ENCODE measurements around the gene KIFC1.

Gene KIFC1

GRCh38 chr6:33424855-33425667 is 33.4 kb downstream of the KIFC1 start:
- DNase-seq (ENCODE audit: low read depth in 2 of 3, low spot score in 1 of 3) = no peak

- DNase-seq (ENCODE audit: low read depth in 2 of 3, low spot score in 1 of 3) = peak; percentile 74 to 87 (median 75)
Measured at GRCh38 chr6:33425668-33426577, 34.3 kb downstream of the KIFC1 start.

DNA sequence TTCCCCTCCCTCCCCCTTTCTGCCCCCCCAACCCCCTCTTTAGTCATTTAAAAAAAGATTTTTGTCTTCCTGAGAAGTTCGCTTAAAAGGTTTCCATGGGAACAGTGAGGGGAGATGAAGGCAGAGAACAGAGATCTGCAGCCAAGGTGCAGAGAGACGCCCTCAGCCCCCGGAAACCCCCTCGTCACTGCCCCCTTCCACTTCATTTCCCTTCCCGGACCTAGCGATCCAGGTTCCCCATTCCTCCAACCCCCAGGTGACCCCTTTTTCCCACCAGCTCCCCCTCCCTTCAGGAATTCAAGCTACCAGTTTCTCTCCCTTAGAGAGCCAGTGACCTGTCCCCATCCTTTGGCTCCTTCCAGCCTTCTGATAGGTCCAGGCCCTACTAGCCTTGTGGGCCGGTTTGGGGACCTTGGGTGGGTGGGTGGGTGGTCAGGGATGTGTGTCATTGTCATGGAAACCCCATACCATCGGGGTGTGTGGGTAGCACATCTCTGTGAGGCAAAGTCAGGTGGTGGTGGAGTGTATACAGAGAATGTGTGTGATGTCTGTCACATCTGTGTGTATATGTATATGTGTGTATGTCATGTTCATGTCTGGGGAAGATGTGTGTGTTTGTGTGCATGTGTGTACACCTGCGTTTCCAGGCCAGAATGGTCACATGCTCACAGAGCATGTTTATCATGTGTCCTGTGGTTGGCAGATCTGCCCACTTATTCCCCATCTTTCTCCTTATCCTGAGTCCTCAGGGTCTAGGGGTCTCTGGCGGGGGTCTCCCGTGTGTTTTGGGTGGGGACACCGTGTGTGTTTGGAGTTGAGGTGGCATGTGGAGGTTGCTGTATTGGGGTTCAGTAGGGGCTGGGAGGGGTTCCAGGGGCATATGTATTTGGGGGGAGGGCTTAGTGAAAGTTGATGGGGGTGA is 35.2 kb downstream of the KIFC1 start:
- DNase-seq (ENCODE audit: low read depth in 2 of 3, low spot score in 1 of 3) = no peak

DNA sequence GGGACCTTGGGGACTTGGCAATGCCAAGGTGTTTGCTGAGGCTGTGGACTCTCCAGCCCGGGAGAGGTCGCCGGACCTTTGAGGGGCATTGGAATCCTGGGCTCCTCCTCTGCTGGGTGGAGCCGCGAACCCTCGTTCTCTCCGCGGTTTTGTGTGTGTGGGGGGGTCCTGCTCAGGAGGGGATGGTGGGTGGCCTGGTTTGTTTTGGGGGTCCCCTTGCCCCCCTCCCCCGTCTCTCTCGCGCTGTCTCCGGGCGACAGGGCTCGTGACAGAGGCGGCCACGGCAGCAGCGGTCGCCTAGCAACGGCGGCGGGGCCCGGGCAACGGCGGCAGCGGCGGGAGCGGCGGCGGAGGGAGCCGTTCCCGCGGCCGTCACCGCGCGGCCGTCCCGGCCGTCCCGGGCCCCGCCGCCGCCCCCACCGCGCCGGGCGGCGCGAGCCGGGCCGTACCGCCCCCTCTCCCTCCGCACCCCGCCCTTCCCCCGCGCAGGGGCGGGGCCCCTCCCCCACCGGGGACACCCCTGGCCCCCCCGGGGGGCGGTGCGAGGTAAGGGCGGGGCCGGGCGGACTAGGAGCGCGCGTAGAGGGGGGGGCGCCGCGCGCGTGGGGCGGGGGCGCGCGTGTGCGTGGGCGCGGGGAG is 36.1 kb downstream of the KIFC1 start:
- DNase-seq (ENCODE audit: low read depth in 2 of 3, low spot score in 1 of 3) = peak in 1 of 3 donors; percentile 35

- DNase-seq (ENCODE audit: low read depth in 2 of 3, low spot score in 1 of 3) = peak in 1 of 3 donors; percentile 26
Measured at GRCh38 chr6:33428224-33428965, 36.8 kb downstream of the KIFC1 start.

- no peak for DNase-seq (ENCODE audit: low read depth in 2 of 3, low spot score in 1 of 3)
Measured at GRCh38 chr6:33428966-33429749, 37.5 kb downstream of the KIFC1 start.

- no peak for DNase-seq (ENCODE audit: low read depth in 2 of 3, low spot score in 1 of 3)
Measured at GRCh38 chr6:33429750-33430052, 38.1 kb downstream of the KIFC1 start.

DNA sequence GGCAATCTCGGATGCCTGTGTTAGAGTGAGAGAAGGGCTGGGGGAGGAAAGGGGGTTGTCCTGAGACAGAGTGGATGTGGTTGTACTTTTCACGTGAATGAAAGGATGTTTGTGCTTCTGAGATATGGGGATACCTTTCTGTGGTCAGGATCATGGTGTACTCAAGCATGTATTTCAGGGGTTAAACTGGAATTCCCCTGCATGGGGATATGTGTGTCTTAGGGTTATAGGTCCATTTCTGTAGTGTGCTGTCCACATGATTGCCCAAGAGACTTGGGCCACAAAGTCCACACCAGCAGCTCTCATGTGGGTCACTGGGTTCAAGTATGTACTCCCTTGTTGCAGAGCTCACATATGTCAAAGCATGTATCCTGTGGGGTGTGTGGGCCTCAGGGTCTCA is 38.7 kb downstream of the KIFC1 start:
- no peak for DNase-seq (ENCODE audit: low read depth in 2 of 3, low spot score in 1 of 3)

GRCh38 chr6:33430991-33431879 is 39.6 kb downstream of the KIFC1 start:
- peak in 2 of 3 donors; percentile 63 to 73 for DNase-seq (ENCODE audit: low read depth in 2 of 3, low spot score in 1 of 3)

- DNase-seq (ENCODE audit: low read depth in 2 of 3, low spot score in 1 of 3) = no peak
Measured at GRCh38 chr6:33431880-33432541, 40.4 kb downstream of the KIFC1 start.

DNA sequence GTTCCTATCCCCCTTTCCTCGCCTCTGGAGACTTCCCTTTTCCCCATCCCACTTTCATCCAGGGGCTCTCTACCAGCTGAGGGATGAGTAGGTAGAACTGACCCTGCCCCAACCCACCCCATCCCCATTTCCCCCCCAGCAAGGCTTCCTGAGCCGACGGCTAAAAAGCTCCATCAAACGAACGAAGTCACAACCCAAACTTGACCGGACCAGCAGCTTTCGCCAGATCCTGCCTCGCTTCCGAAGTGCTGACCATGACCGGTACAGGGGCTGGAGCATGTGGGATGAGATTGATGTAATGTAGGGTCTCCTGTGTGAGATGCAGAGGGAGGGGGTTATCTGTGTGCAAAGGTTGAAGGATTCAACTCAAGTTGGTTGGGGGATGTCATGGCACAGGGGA is 40.9 kb downstream of the KIFC1 start:
- no peak for DNase-seq (ENCODE audit: low read depth in 2 of 3, low spot score in 1 of 3)

- no peak for DNase-seq (ENCODE audit: low read depth in 2 of 3, low spot score in 1 of 3)
Measured at GRCh38 chr6:33433001-33433543, 41.4 kb downstream of the KIFC1 start.

DNA sequence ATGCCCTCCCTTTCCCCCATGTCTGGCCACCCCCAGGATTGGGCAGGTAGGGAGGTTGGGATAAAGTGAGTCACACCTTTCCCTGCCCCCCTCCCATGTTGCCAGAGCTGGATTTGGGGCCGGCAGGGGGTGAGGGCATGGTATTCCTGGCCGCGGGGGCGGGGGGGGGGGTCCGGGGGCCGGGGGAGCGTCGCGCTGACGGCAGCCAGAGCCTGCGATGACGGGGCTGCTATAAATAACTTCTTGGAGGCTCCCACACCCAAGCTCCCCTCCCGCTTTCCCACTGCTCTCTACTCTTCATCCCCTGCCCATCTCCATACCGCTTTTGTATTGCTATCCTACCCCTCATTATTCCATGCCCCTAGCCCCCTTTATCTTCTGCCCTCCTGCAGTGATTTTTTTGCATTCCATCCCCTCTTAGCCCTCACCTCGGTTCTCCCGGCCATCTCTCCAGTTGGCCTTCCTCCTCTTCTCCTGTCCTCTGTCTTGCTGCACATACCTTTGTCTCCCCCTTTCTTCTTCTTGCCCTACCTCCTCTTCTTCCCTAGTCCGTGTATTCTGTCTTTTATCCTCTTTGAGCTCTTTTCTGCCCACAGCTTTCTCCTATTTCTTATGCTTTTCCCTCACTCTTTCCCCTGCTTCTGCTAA is 42.0 kb downstream of the KIFC1 start:
- DNase-seq (ENCODE audit: low read depth in 2 of 3, low spot score in 1 of 3) = no peak

- no peak for DNase-seq (ENCODE audit: low read depth in 2 of 3, low spot score in 1 of 3)
Measured at GRCh38 chr6:33434961-33435360, 43.3 kb downstream of the KIFC1 start.

DNA sequence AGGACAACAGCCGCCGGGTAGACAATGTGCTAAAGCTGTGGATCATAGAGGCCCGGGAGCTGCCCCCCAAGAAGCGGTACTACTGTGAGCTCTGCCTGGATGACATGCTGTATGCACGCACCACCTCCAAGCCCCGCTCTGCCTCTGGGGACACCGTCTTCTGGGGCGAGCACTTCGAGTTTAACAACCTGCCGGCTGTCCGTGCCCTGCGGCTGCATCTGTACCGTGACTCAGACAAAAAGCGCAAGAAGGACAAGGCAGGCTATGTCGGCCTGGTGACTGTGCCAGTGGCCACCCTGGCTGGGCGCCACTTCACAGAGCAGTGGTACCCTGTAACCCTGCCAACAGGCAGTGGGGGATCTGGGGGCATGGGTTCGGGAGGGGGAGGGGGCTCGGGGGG is 46.0 kb downstream of the KIFC1 start:
- DNase-seq (ENCODE audit: low read depth in 2 of 3, low spot score in 1 of 3) = no peak

GRCh38 chr6:33438978-33439594 is 47.5 kb downstream of the KIFC1 start:
- no peak for DNase-seq (ENCODE audit: low read depth in 2 of 3, low spot score in 1 of 3)

All from stimulated activated CD4-positive, alpha-beta T cell treated with anti-CD3 and anti-CD28 coated beads, Interleukin-12 subunit alpha, Interleukin-12 subunit beta, amount 100 ng/mL, for 48 hours (primary cell).